ENCODE data around the gene ANKRD22. TPM values are rescaled to one million over a fixed set of nuclear protein-coding genes. Genes with fewer than 3 reads are reported as not detected.

The ANKRD22 gene
- total and polyA plus RNA-seq, 9 of the 15 experiments (the other 6 are each of a cell fraction or from before 2014, with no cell fraction given): not detected

- no peak for TF ChIP-seq YBX1 (IDR thresholded peaks at IDR 0.05)
- TF ChIP-seq ZNF780A (CRISPR knock-in tag; IDR thresholded peaks at IDR 0.05): no peak
- no peak for TF ChIP-seq XRCC3 (IDR thresholded peaks at IDR 0.05)
- TF ChIP-seq FOXM1 (IDR thresholded peaks at IDR 0.05; ENCODE audit: low read depth): no peak
- TF ChIP-seq FOXM1 (CRISPR knock-in tag; IDR thresholded peaks at IDR 0.05; ENCODE audit: low read depth): no peak
These were observed 67.9 kb downstream of the ANKRD22 start (continued) for GRCh38 chr10:88783724-88784123.

GRCh38 chr10:88782222-88782621 is 69.4 kb downstream of the ANKRD22 start:
- H4K20me1 ChIP-seq (replicated peaks; ENCODE audit: control insufficient read depth, insufficient read depth, low read length): no peaks in the 10 kb centered on the region
- intact Hi-C loops (cut with micrococcal nuclease): no loop called here
- no peaks in the 10 kb centered on the region for H3K4me1 ChIP-seq (replicated peaks in 1 of 2; ENCODE audit: control insufficient read depth in 2 of 2, insufficient read depth in 2 of 2, low read length in 2 of 2)
- 4% methylated on average over 3 of the region's 3 CpGs for WGBS (ENCODE audit: insufficient coverage, low coverage, missing lambda C conversion rate)
- no peak for ATAC-seq
- no peaks in the 10 kb centered on the region for H3K79me2 ChIP-seq (ENCODE audit: control insufficient read depth, insufficient read depth, low read length)
- no peak overlapping the region for H3K4me2 ChIP-seq (ENCODE audit: insufficient read depth, low read length)
- ChIA-PET POLR2A (no interaction called here), CTCF (ENCODE audit: low intra/inter-chr PET ratio) (no interaction called here)
- TF ChIP-seq HDAC8 (tag; IDR thresholded peaks at IDR 0.05): no peak
- H3K9ac ChIP-seq (ENCODE audit: insufficient read depth in 1 of 2, low read depth in 2 of 2, low read length in 2 of 2): no peak overlapping the region
- no peak overlapping the region for H3K27ac ChIP-seq (ENCODE audit: extremely low read depth, low read depth, low read length)
- in situ Hi-C loops (cut with MboI): no loop called here
- BruUV-seq (replicated peaks): no TSS peak
- H3K4me3 ChIP-seq: no peak overlapping the region
- H3K36me3 ChIP-seq (ENCODE audit: control insufficient read depth, insufficient read depth, low read length): no peaks in the 10 kb centered on the region
- no peak for FAIRE-seq
- H2AFZ ChIP-seq (ENCODE audit: low read depth, low read length): no peak overlapping the region
- H3K27me3 ChIP-seq (ENCODE audit: control insufficient read depth in 2 of 2, insufficient read depth in 2 of 2, low read length in 2 of 2): no peaks in the 10 kb centered on the region
- H3K9me1 ChIP-seq (ENCODE audit: control insufficient read depth, insufficient read depth, low read length): no peaks in the 10 kb centered on the region
- DNase-seq (ENCODE audit: extremely low read depth in 1 of 4, low spot score in 3 of 4): no peak
- no peaks in the 10 kb centered on the region; the same call in 1 of the 2 replicates for H3K9me3 ChIP-seq (replicated peaks; ENCODE audit: control insufficient read depth, insufficient read depth, low read depth, low read length)

- Histone ChIP-seq H3K4me3 (no peak overlapping the region), H3K27me3 (ENCODE audit: control insufficient read depth in 2 of 2, insufficient read depth in 2 of 2, low read length in 2 of 2) (no peaks in the 10 kb centered on the region), H3K36me3 (ENCODE audit: control insufficient read depth, insufficient read depth, low read length) (no peaks in the 10 kb centered on the region), H3K4me1 (replicated peaks in 1 of 2; ENCODE audit: control insufficient read depth in 2 of 2, insufficient read depth in 2 of 2, low read length in 2 of 2) (no peaks in the 10 kb centered on the region), H3K9me1 (ENCODE audit: control insufficient read depth, insufficient read depth, low read length) (no peaks in the 10 kb centered on the region), H3K4me2 (ENCODE audit: insufficient read depth, low read length) (no peak overlapping the region), H2AFZ (ENCODE audit: low read depth, low read length) (no peak overlapping the region), H3K27ac (ENCODE audit: extremely low read depth, low read depth, low read length) (no peak overlapping the region), H3K79me2 (ENCODE audit: control insufficient read depth, insufficient read depth, low read length) (no peaks in the 10 kb centered on the region), H4K20me1 (replicated peaks; ENCODE audit: control insufficient read depth, insufficient read depth, low read length) (no peaks in the 10 kb centered on the region), H3K9me3 (replicated peaks; ENCODE audit: control insufficient read depth, insufficient read depth, low read depth, low read length) (no peaks in the 10 kb centered on the region; the same call in 1 of the 2 replicates), H3K9ac (ENCODE audit: insufficient read depth in 1 of 2, low read depth in 2 of 2, low read length in 2 of 2) (no peak overlapping the region)
- DNase-seq (ENCODE audit: extremely low read depth in 1 of 4, low spot score in 3 of 4) (no peak), FAIRE-seq (no peak), ATAC-seq (no peak)
- 0% methylated on average over 2 of the region's 2 CpGs for WGBS (ENCODE audit: insufficient coverage, low coverage, missing lambda C conversion rate)
- in situ Hi-C loops (cut with MboI) (no loop called here), intact Hi-C loops (cut with micrococcal nuclease) (no loop called here)
- CTCF ChIA-PET (ENCODE audit: low intra/inter-chr PET ratio): no interaction called here
- no peak for TF ChIP-seq KLF10 (CRISPR knock-in tag; IDR thresholded peaks at IDR 0.05)
- no peak for TF ChIP-seq ZNF449 (CRISPR knock-in tag; IDR thresholded peaks at IDR 0.05)
- TF ChIP-seq KDM1A (IDR thresholded peaks at IDR 0.05): no peak
- no peak for TF ChIP-seq ZNF12 (CRISPR knock-in tag; IDR thresholded peaks at IDR 0.05)
- TF ChIP-seq PHF20 (IDR thresholded peaks at IDR 0.05; ENCODE audit: partially characterized antibody): no peak
- TF ChIP-seq TSC22D4 (tag; IDR thresholded peaks at IDR 0.05): no peak
- no peak for TF ChIP-seq HIVEP1 (CRISPR knock-in tag; IDR thresholded peaks at IDR 0.05)
- no peak for TF ChIP-seq ZNF507 (tag; conservative IDR thresholded peaks at IDR 0.05)
- no TSS peak for BruUV-seq (replicated peaks)
- POLR2A ChIA-PET: interaction anchor here (0.6 kb wide), 1 partner anchor 13 kb away, joined by 3 read pairs; no protein-coding TSS in a partner anchor
These were observed 70.4 kb downstream of the ANKRD22 start for GRCh38 chr10:88781206-88781605.

All from K562 (cell line).